ENCODE data around the gene SLC7A5.

SLC7A5 gene

DNA sequence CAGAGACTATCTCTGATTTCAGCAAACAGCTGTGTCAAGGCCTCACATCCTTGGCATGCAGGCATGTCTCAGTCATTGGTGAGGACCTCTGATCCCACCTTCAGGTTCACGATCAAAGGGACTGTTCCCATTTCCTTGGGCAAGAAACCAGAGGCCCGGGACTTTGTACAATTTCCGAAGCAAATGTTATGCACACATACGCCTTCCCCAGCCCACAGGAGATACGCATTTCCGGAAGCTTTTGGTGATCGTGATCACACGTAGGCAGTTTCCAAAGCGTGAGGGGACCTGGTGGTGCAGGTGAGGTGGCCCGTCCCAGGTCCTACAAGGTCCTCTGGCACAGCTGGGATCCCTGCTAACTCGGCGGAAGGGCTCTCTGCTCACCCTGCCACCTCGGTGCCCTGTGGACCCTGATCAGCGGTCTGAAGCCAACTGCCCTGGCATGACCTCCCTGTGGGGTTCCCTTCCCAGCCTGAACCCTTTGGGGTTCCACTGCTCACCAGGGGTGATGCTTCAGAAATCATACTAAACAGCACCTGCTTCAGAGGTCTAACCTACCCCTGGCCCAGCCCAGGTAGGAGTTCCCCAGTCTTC is 74.7 kb downstream of the SLC7A5 start:
- Histone ChIP-seq H3K4me2 (ENCODE audit: low read depth, low read length, poor library complexity, severe bottlenecking) (no peak overlapping the region), H3K79me2 (ENCODE audit: insufficient read depth, low read length) (no peaks in the 10 kb centered on the region), H3K4me3 (ENCODE audit: low read length, poor library complexity, severe bottlenecking) (no peak overlapping the region), H3K36me3 (ENCODE audit: insufficient read depth, low read length) (no peaks in the 10 kb centered on the region), H3K9ac (ENCODE audit: low read depth, low read length, poor library complexity, severe bottlenecking) (no peak overlapping the region), H3K9me2 (replicated peaks; ENCODE audit: low read depth, low read length) (no peaks in the 10 kb centered on the region), H3F3A (ENCODE audit: low read depth) (no peaks in the 10 kb centered on the region), H3K4me1 (ENCODE audit: insufficient read depth, low read length, poor library complexity, severe bottlenecking) (no peaks in the 10 kb centered on the region), H3K9me3 (ENCODE audit: insufficient read depth, low read depth, low read length) (no peaks in the 10 kb centered on the region), H3K27me3 (ENCODE audit: insufficient read depth, low read length, poor library complexity, severe bottlenecking) (no peaks in the 10 kb centered on the region), H2AFZ (ENCODE audit: low read length) (no peak overlapping the region), H4K20me1 (ENCODE audit: insufficient read depth, low read length, poor library complexity, severe bottlenecking) (no peaks in the 10 kb centered on the region)
- TF ChIP-seq, protein P1, sequence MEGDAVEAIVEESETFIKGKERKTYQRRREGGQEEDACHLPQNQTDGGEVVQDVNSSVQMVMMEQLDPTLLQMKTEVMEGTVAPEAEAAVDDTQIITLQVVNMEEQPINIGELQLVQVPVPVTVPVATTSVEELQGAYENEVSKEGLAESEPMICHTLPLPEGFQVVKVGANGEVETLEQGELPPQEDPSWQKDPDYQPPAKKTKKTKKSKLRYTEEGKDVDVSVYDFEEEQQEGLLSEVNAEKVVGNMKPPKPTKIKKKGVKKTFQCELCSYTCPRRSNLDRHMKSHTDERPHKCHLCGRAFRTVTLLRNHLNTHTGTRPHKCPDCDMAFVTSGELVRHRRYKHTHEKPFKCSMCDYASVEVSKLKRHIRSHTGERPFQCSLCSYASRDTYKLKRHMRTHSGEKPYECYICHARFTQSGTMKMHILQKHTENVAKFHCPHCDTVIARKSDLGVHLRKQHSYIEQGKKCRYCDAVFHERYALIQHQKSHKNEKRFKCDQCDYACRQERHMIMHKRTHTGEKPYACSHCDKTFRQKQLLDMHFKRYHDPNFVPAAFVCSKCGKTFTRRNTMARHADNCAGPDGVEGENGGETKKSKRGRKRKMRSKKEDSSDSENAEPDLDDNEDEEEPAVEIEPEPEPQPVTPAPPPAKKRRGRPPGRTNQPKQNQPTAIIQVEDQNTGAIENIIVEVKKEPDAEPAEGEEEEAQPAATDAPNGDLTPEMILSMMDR (conservative IDR thresholded peaks at IDR 0.05; ENCODE audit: low read length): no peak
- TF ChIP-seq EZH2phosphoT487 (IDR thresholded peaks at IDR 0.05; ENCODE audit: borderline replicate concordance): no peak

DNA sequence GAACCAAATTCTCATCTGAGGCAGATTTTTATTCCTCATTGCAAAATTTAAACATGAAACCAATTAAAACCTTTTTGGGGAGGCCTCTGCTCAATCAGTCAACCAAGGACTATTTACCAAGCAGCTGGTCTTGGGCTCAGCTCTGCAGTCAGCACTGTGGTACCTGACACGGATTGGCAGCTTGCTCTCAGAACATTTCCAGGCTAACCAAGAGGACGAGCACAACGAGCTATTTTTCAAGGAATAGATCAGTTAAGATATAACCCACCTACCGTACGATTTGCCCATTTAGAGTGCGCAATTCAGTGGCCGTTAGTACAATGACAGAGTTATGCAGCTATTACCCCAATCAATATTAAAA is 77.1 kb downstream of the SLC7A5 start:
- Histone ChIP-seq H3F3A (ENCODE audit: low read depth) (no peaks in the 10 kb centered on the region), H3K36me3 (ENCODE audit: insufficient read depth, low read length) (no peaks in the 10 kb centered on the region), H3K4me2 (ENCODE audit: low read depth, low read length, poor library complexity, severe bottlenecking) (no peak overlapping the region), H3K9me3 (ENCODE audit: insufficient read depth, low read depth, low read length) (no peaks in the 10 kb centered on the region), H4K20me1 (ENCODE audit: insufficient read depth, low read length, poor library complexity, severe bottlenecking) (no peaks in the 10 kb centered on the region), H3K4me3 (ENCODE audit: low read length, poor library complexity, severe bottlenecking) (no peak overlapping the region), H3K4me1 (ENCODE audit: insufficient read depth, low read length, poor library complexity, severe bottlenecking) (no peaks in the 10 kb centered on the region), H3K27me3 (ENCODE audit: insufficient read depth, low read length, poor library complexity, severe bottlenecking) (no peaks in the 10 kb centered on the region), H3K79me2 (ENCODE audit: insufficient read depth, low read length) (no peaks in the 10 kb centered on the region), H3K9ac (ENCODE audit: low read depth, low read length, poor library complexity, severe bottlenecking) (no peak overlapping the region), H3K9me2 (replicated peaks; ENCODE audit: low read depth, low read length) (no peaks in the 10 kb centered on the region), H2AFZ (ENCODE audit: low read length) (no peak overlapping the region)
- TF ChIP-seq, protein P1 (conservative IDR thresholded peaks at IDR 0.05; ENCODE audit: low read length): no peak
- TF ChIP-seq EZH2phosphoT487 (IDR thresholded peaks at IDR 0.05; ENCODE audit: borderline replicate concordance): no peak

DNA sequence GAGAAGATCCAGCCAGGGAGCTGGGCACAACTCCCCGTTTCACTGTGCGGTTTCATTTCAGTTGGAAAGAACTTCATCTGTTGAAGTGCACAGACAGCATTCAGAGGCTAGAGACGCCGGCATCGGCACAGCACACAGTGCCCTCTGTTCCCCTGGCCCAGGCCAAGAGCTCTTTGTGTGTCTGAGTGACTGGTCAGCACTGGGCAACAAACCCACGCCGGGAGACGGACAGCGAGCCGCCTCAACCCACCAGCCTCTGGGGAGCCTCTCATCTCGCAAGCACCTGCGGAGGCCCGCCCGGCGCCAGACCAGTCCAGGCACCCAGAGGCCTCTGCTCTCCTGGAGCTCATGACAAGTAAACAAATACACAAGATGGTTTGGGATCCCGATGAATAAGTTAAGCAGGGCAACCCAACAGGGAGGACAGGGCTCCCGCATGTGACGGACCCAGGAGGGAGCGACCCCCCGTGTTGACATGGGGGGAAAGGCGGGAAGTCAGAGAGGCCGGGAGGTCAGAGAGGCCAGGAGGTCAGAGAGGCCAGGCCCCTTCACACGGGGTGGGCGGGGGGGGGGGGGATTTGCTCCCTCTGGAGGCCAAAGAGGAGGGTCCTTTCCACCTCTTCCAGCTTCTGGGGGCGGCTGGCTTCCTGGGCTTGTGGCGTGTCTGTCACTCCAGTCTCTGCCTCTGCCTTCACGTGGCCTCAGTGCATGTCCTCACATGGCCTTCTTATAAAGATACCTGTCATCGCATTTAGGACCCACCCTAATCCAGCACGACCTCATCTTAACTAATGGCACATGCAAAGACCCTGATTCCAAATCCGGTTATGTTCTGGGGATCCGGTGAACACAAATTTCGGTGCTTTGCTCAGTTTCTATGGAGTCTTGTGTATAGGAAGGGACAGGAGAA is 77.8 kb downstream of the SLC7A5 start:
- no peaks in the 10 kb centered on the region for H3K79me2 ChIP-seq (ENCODE audit: insufficient read depth, low read length)
- H3K36me3 ChIP-seq (ENCODE audit: insufficient read depth, low read length): no peaks in the 10 kb centered on the region
- no peak overlapping the region for H2AFZ ChIP-seq (ENCODE audit: low read length)
- no peaks in the 10 kb centered on the region for H4K20me1 ChIP-seq (ENCODE audit: insufficient read depth, low read length, poor library complexity, severe bottlenecking)
- H3K4me3 ChIP-seq (ENCODE audit: low read length, poor library complexity, severe bottlenecking): no peak overlapping the region
- no peak overlapping the region for H3K9ac ChIP-seq (ENCODE audit: low read depth, low read length, poor library complexity, severe bottlenecking)
- no peaks in the 10 kb centered on the region for H3K9me2 ChIP-seq (replicated peaks; ENCODE audit: low read depth, low read length)
- H3K27me3 ChIP-seq (ENCODE audit: insufficient read depth, low read length, poor library complexity, severe bottlenecking): no peaks in the 10 kb centered on the region
- no peaks in the 10 kb centered on the region for H3F3A ChIP-seq (ENCODE audit: low read depth)
- H3K4me2 ChIP-seq (ENCODE audit: low read depth, low read length, poor library complexity, severe bottlenecking): no peak overlapping the region
- TF ChIP-seq, protein P1 (conservative IDR thresholded peaks at IDR 0.05; ENCODE audit: low read length): no peak
- no peak for TF ChIP-seq EZH2phosphoT487 (IDR thresholded peaks at IDR 0.05; ENCODE audit: borderline replicate concordance)
- no peaks in the 10 kb centered on the region for H3K4me1 ChIP-seq (ENCODE audit: insufficient read depth, low read length, poor library complexity, severe bottlenecking)
- H3K9me3 ChIP-seq (ENCODE audit: insufficient read depth, low read depth, low read length): no peaks in the 10 kb centered on the region

Data from Loucy (cell line).